ENCODE results near the gene SYT7.

The SYT7 gene

GRCh38 chr11:61513143-61513765, 67.6 kb downstream of the SYT7 start:
- no peak for DNase-seq

GRCh38 chr11:61512435-61512834, 68.4 kb downstream of the SYT7 start:
- DNase-seq: no peak

- no peak for DNase-seq
These were observed 69.5 kb downstream of the SYT7 start for GRCh38 chr11:61511383-61511782.

GRCh38 chr11:61510974-61511373, 69.9 kb downstream of the SYT7 start:
- no peak for DNase-seq

- no peak for DNase-seq
These were observed 70.5 kb downstream of the SYT7 start for GRCh38 chr11:61510166-61510919.

- DNase-seq: peak; percentile 23
These were observed 71.5 kb downstream of the SYT7 start for GRCh38 chr11:61509043-61510029.

- no peak for DNase-seq
These were observed 72.7 kb downstream of the SYT7 start, which contains the start of gene LRRC10B for GRCh38 chr11:61507962-61508861. LRRC10B (plus strand) TSS chr11:61508749; CDS start chr11:61508999, 250 bp downstream.

- no peak for DNase-seq
These were observed 73.7 kb downstream of the SYT7 start for GRCh38 chr11:61507012-61507768.

GRCh38 chr11:61505640-61506155, 75.2 kb downstream of the SYT7 start:
- no peak for DNase-seq

- DNase-seq: no peak
These were observed 75.8 kb downstream of the SYT7 start for GRCh38 chr11:61505106-61505505.

GRCh38 chr11:61503135-61503770, 77.6 kb downstream of the SYT7 start:
- no peak for DNase-seq

- DNase-seq: no peak
These were observed 78.4 kb downstream of the SYT7 start for GRCh38 chr11:61502522-61502921.

- no peak for DNase-seq
These were observed 80.9 kb downstream of the SYT7 start for GRCh38 chr11:61499816-61500491.

GRCh38 chr11:61498767-61499341, 82.0 kb downstream of the SYT7 start:
- no peak for DNase-seq

GRCh38 chr11:61497876-61498275, 83.0 kb downstream of the SYT7 start:
- DNase-seq: no peak

- DNase-seq: no peak
These were observed 83.4 kb downstream of the SYT7 start for GRCh38 chr11:61497473-61497872.

GRCh38 chr11:61496602-61497400, 84.1 kb downstream of the SYT7 start:
- DNase-seq: no peak

- no peak for DNase-seq
These were observed 84.9 kb downstream of the SYT7 start for GRCh38 chr11:61495801-61496601.
